8988T (cell line): ENCODE results near the gene SUGCT.

Experiments used
- DNase-seq: peaks from one replicate; pipeline ENCODE4 v3.0.0; 2011

Gene SUGCT

GRCh38 chr7:40419806-40420205, 285.0 kb downstream of the SUGCT start:
- no peak for DNase-seq

DNA sequence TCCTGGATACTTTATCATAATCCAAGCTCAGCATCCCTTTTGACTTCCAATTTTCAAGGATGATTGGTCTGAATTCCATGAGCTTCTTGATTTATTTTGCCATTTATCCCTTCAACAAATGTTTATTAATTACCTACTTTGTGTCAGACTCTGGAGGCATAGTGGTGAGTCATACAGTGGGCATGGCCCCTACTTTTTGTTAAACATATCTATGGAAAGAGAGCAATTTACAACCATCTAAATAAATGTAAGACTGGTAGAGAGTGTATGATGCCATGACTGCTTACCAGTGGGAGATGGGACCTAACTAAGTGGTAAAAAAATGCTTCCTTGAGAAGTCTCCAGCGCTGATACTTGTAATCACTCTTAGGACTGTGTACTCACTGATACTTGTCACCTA, 286.6 kb downstream of the SUGCT start:
- DNase-seq: no peak

DNA sequence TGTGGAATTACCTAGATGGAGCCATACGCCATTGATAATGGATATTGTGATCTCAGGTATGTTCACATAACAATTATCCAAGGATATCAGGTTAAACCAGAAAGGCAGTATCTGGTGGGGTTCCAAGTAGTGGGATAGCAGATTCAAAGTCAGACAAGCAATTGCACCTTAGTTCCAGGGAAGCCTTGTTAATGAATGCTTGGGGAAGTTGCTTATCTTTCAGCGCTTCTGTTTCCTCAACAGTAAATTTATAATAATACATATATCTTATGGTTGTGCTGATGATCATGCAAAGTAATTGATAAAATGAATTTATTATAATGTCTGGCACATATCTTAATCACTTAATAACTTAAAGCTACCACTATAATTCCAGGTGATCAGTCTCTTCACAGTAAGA, 290.9 kb downstream of the SUGCT start:
- no peak for DNase-seq

DNA sequence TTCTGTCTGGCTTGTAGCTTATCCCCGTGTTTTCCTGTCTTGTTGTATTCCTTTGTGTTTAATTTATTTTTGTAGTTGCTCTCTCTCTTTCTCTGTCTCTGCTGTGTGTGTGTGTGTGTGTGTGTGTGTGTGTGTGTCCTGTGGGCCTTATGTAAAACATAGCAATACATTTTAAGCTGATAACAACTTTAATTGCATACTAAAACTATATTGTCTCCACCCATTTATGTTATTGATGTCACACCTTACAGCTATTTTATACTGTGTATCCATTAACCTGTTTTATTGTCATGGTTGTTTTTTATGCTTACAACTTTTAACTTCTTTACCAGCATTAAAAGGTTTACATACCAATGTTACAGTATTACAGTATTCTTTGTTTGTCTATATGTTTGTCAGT, 293.6 kb downstream of the SUGCT start:
- no peak for DNase-seq

DNA sequence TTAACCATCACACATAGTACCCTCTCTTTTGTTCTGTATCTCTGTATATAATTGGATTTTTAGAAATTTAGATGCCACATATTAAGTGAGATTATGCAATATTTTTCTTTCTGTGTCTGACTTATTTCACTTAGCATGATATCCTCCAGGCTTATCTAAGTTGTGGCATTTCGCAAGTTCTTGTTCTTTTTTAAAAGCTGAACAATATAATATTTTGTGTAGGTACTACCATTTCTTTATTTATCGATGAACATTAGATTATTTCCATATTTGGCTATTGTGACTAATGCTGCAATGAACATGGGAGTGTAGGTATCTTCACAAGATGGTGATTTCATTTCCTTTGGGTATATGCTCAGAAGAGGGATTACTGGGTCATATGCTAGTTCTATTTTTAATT, 295.0 kb downstream of the SUGCT start:
- no peak for DNase-seq

GRCh38 chr7:40432046-40432445, 297.2 kb downstream of the SUGCT start:
- no peak for DNase-seq

DNA sequence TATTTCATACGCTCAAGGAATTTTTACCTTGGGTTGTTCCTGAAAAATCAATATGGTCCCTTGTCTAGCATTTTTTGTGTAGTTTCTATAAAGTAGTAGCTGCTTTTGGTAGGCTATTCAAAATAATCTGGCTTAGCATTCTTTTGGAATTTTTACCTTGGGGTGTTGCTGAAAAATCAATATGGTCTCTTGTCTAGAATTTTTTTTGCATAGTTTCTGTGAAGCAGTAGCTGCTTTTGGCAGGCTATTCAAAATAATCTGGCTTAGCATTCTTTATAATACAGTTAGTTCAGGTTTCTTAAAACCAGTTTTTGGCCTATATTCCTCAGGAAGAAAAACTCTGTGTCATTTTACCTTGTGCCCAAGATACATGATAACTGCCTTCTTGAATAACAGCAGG, 301.9 kb downstream of the SUGCT start:
- DNase-seq: no peak

DNA sequence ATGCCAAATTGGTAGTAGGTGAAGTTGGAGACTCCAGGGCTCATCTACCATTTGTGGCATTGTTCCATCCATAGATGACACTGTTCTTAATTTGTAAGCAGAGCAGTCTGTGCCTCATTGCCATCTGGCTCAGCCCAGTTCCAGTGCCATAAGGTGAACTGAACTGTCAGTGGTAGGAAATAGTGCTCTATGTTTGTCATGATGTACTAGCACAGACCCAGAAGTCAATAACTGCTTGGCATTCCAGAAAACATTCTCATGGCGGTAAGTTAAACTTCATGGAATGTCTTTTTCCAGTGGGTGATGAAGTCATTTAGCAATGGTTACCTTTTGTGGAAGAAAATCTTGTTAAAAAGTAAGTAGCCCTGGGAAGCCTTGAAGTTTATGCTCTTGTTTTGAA, 302.7 kb downstream of the SUGCT start:
- peak; percentile 8 for DNase-seq

DNA sequence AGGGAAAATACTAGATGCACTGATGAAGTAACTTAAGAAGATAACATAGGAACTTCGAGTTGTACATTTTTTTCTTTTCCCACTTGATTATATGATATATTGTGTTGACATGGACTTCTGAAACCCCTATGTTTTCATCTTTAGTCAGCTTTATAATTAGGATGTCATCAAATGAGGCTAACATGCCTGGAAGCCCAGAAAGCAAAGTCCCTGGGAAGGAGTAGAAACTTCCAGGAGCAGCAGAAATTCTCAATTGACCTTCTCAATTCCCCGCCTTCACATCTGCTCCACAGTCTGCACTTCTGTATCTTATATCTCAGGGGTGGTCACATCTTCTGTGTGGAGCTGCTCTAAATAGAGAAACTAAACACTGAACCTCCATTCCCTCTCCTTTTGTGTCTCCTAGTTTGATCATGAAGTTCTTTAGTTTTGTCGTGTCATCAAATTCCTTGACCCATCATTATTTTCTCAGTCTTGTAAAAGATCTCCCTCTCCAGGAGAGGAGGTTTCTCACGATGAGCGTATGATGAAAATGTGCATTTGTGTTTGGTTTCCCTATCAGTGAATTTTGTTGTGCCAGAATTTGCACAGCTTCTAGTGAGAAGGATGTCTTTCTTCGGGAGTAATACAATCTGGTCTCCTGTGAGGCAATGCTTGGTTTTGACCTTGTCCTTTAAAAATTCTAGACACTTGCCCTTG, 303.3 kb downstream of the SUGCT start:
- DNase-seq: no peak

GRCh38 chr7:40439686-40440085, 304.9 kb downstream of the SUGCT start:
- no peak for DNase-seq

DNA sequence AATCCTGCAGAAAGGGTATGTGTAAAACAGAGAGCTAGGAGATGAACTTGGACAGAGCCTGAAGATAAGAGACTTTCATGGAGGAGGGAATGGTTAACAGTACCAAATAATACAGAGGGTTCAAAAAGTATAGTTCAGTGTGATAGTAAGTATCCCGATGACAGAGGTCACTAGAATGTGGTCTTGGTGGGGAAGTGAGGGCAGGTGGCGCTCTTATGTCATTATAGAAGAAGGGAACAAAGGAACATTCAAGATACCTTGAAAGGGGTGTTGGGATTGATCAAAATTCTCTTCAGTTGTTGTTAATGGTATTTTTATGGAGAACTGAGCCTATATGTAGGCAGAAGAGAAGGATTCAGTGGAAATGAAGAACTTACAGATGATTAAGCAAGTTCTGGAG, 312.5 kb downstream of the SUGCT start:
- DNase-seq: no peak

GRCh38 chr7:40455485-40455884, 320.7 kb downstream of the SUGCT start:
- no peak for DNase-seq

GRCh38 chr7:40457776-40458480, 323.1 kb downstream of the SUGCT start:
- no peak for DNase-seq

DNA sequence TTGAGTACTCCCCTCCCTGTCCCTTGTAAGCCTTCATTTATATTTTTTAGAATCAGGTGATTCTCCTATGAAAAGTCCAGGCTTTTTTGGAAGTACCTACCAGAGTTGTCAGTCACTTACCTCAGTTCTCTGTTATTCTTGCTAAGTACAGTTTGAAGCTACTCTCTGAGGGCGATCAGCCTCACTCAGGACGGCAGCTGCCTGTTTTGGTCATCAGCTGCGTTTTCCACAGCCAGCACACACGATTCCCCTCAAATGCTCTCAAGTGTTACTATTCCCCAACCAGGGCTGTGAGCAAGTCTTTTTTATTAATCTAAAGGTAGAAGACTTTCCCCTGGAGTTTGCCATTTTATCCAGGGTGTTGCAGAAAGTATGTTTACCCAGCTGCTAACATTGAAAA, 328.6 kb downstream of the SUGCT start:
- no peak for DNase-seq

DNA sequence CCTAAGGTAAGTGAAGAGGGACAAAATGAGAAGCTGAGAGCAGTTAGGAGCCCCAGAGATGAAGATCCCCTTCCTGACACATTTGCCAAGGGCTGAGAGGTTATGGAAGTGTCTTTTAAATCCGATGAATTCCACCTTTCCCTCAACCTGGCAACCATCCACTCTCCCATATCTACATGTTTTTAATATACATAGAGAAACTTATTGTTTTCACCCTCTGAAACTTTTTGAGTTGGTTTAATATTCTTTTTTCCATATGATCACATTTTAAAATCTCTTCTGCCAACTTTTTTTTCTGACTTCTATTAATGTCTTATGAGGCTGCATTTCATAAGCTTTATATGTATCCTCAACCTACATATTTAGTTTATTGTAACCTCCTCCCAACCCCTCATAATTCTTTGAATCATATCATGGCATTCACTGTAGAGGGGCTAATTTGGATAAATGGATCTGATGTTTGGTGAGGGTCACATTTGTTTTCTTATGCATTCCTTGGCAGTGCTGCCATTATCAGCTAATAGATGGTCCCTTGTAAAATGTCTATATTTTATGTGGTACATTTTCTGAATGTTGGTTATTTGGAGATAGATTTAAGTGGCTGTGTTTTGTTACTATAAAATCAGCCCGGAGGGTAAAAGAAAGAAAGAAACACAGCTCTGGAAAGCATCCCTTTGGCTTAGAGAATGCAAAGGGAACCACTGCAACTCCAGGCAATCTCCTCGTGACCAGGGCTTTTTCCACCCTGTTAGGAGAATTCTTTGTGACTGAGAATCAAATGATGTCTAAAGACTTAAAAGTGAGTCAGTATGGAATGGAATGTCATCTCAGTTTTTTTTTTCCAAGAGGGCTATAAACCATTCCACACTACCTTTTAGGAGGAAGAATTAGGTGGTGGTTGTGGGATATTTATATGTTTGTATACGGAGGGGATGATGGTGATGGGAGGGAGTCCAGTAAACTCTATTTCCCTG, 334.4 kb downstream of the SUGCT start:
- no peak for DNase-seq

- DNase-seq: no peak
Observed at GRCh38 chr7:40470091-40470592, 335.3 kb downstream of the SUGCT start.

GRCh38 chr7:40470817-40471216, 336.0 kb downstream of the SUGCT start:
- no peak for DNase-seq

GRCh38 chr7:40471891-40472290, 337.1 kb downstream of the SUGCT start:
- no peak for DNase-seq

DNA sequence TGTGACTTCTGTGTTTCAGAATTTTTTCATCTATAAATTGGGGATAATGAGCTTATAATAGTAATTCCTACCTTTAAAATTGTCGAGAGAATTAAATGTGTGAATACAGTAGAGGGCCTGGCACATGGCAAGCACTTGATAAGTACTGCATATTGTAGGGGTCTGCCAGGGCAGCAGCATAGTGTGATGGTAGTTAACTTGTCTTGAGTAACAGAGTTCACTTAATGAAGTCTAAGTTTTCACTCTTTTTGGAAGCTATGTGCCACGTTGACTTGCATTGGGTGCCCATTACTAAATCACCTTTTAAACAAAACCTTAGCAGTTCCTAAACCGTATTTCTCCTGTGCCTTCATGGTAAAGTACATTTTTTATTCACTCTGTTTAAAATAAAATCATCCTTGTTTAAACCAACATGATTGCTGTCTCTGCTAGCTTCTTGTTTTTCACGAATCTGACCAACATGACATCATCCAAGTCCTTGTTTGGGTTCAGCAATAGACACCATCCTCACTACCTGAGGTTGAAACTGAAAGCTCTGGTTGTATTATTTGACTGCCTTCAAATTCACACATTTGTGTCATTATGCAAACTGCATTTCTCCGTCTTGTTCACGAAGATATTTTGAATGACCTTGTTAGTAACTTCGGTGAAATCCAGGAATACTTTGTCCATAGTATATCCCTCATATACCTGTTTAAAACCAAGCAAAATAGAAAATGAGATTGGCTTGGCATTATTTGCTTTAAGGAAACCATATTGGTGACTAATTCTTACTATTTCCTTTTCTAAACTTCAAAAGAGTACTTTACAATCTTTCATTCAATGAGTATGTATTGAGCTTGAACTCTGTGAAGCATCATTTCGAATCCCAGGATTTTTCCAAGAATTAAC, 340.2 kb downstream of the SUGCT start:
- DNase-seq: no peak

GRCh38 chr7:40475681-40475982, 340.8 kb downstream of the SUGCT start:
- DNase-seq: no peak

GRCh38 chr7:40477094-40477493, 342.3 kb downstream of the SUGCT start:
- no peak for DNase-seq

- no peak for DNase-seq
Observed at GRCh38 chr7:40482845-40483244, 348.0 kb downstream of the SUGCT start.

- DNase-seq: no peak
Observed at GRCh38 chr7:40483630-40484029, 348.8 kb downstream of the SUGCT start.
